HG03045 (cell line): Measurements from ENCODE around the gene HLA-DMA.

ENCODE experiments used
- ATAC-seq: cut with Tn5 transposase; IDR thresholded peaks from one replicate; pipeline ENCODE4 v1.9.1; 2021; ENCODE audit warnings: mild to moderate bottlenecking, moderate library complexity; ENCODE audit not compliant: unreplicated experiment

HLA-DMA gene

DNA sequence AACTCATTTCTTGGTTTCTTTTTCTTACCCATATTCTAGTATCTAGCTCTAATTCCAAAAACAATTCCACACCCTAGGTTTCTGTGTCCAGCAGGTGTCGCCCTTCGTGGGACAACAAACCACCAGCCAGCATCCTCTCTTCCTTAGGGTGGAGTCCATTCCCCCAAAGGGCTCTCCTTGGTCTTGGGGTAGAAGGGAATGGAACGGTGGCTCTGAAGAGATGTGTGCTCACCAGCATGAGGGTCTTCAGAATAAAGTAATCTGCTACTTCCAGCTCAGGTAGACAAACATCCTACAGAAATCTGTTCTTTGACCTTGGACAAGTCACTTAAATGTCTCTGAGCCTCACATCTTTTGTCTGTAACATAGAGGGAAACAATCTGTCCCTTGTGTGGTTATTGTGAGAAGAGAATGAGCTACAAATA is 19.2 kb downstream of the HLA-DMA start:
- ATAC-seq = no peak

DNA sequence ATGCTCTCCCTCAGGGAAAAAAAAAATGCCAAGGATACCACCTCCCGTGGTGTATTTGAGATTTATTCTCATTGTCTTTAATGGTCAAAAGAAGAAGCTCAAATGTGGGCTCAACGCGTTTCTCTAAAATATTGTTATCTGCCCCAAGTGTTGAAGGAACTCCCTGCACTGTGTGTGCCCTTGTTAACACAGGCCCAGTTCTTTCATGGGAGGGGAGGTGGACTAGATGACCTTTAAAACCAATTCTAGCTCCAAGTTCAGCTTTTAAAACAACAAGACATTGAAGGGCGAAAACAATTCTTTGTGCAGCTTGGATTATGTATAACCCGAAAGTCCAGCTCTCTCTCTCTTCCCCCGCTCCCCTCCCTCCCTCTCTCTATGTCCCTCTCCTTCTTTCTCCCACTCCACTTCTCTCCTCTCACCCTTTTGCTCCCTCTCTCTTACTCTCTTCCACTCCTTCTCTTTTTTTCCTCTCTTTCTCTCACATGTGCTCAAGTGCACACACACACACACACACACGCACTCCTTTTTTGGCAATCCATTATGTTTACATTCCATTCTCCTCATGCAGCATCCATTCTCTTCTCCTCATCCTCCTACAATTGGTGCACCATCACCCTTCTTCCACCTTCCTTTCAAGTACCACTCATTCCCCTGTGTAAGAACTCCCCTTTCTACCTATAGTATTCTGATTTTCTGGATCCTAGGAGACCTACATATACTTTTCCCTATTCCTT is 20.6 kb downstream of the HLA-DMA start:
- no peak for ATAC-seq

DNA sequence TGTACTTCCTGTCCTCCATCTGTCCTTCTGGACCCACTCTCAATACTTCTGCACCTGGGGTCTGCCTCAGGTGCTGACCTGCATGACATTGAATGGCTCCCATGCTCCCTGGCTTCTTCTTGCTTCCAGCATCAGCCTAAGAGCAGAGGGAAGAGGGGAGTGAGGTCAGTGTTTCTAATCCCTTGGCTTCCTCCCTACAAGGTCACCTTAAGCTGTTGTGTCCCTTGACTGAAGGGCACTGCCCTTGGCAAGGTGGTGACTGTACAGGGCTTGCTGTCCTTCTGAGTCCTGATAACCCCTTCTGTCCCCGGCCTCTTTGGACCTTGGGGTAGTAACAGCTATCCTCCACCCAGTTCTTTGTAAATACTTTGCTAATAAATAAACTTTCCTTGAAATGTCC is 21.7 kb downstream of the HLA-DMA start:
- no peak for ATAC-seq

DNA sequence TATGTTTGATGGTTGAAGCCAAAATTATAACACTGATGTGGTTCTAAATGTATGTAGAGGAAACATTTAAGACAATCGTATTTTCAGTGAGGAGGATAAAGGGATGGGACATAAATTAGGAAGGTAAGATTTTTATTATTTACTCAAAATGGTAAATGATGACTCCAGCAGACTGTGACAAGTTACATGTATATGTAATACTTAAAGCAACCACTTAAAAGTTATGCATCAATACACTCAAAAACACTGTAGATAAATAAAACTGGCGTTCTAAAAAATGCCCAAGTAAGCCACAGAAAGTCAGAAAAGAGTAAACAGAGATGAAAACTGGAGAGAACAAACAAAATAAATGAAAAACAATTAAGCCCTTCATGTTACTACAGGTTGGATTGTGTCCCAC is 30.8 kb downstream of the HLA-DMA start:
- no peak for ATAC-seq

DNA sequence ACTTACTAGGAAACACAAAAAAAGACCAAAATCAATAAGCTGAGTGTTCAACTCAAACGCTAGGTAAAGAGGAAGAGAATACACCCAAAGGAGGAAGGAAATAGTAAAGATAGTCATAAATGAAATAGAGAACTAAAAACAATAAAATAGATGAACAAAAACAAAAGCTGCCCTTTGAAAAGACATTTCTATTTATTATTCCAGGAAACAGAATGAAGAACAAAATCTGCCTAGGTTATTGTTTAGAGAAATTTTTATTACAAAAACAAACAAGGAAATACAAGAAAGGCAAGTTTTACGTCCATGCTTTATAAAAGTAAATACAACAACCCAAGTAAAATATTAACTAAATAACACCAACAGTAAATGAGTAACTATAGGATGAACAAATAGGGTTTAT is 32.2 kb downstream of the HLA-DMA start:
- ATAC-seq = no peak

DNA sequence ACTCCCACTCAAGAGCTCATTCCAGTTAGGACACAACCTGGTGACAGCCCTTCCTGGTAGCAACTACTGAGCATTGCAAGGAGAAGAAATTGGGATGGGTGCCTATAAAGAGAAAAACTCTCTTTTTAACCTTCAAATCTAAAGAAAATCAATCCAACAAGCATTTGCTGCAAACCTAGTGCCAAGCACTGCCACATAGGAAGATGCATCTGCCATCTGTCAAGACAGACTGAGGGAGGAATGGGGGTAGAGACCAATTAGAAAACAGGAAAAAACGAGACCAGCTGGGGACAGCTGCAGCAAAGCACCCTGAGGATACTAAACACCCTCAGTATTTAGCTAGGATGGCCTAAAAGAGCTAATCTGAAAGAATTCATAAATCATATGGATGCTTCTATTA is 39.9 kb downstream of the HLA-DMA start:
- ATAC-seq = no peak

DNA sequence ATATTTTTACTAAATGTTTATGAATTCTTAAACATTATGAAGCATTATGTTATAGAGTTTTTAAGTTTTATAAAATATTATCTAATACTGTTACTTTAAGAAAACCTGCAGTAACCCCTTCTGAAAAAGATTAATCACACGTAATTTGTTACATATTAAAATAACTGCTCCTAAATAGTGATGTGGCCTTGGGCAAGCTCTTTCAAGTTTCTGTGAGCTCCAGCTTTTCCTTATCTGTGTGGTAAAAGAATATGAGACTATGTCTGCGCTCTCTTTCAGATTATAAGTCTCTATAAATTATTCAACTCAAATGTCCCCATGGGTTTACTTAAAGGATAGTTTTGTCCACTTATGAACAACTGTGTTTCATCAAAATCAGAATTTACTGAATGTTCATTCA is 44.0 kb downstream of the HLA-DMA start:
- ATAC-seq = no peak

DNA sequence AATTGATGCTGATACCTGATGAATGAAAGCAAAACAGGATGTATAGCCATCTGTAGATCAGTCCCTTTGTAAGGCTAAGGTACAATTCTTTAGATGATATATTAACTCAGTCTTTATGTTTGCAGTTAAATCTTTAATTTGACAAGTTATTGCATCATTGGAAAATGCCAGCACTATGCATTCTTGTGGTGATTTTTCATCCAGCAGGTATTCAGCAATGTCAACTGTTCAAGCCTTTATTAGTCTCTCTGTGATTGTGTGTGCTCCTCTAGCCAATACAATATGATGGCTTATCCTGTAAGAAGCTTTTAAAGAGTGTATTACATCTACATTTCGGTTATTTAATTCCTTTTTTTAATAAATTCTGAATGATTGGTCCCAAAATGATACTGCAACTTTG is 46.4 kb downstream of the HLA-DMA start:
- ATAC-seq = no peak

DNA sequence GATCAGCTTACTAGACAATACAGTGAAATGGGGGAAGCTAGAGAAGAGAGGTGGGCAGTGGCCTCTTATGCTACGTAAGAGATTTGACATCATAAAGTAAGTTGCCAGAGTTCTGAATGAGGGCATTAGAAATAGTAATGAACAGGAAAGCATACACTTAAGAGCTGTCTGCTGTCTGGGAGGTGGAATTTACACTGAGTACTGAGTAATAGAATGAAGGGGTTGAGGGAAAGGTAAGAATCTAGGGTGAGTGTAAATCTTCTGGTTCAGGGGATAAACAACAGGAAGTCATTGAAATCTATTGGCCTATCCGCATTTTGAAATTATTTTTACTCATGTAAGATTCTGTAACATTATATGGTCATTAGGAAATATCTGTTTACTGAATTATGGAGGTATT is 47.8 kb downstream of the HLA-DMA start:
- ATAC-seq = no peak

DNA sequence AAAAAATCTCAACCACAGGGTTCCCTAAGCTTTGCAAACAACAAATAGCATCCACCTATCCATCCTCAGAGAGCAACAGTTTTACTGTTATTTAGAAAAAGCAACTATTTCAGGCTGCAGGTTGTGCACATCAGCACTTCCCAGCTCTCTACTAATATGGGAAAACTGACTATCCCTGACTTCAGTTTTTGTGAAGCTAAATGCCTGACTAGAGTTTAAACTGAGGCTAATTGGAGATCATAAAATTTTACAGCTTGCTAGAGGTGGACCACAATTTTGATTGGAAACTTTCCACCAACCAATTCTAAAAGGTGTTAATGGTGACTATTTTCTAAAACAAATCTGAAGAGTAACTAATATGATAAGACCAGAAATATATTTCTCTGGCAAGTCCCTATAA is 48.9 kb downstream of the HLA-DMA start:
- no peak for ATAC-seq
